HG02588 (cell line): Measurements from ENCODE around the gene CLEC16A.

Source experiments
- ATAC-seq: cut with Tn5 transposase; IDR thresholded peaks from one replicate; pipeline ENCODE4 v1.9.1; 2021; ENCODE audit warnings: mild to moderate bottlenecking, moderate library complexity; ENCODE audit not compliant: unreplicated experiment

Gene CLEC16A

GRCh38 chr16:11011326-11011725 lies 67.0 kb downstream of the CLEC16A start:
- ATAC-seq, result no peak

- ATAC-seq, result no peak
Measured at GRCh38 chr16:11012841-11013240, 68.5 kb downstream of the CLEC16A start.

GRCh38 chr16:11014136-11014535 lies 69.8 kb downstream of the CLEC16A start:
- no peak for ATAC-seq

GRCh38 chr16:11015076-11015475 lies 70.7 kb downstream of the CLEC16A start:
- no peak for ATAC-seq

GRCh38 chr16:11015607-11016006 lies 71.2 kb downstream of the CLEC16A start:
- ATAC-seq, result no peak

- no peak for ATAC-seq
Measured at GRCh38 chr16:11016524-11016988, 72.2 kb downstream of the CLEC16A start.

GRCh38 chr16:11016993-11017392 lies 72.6 kb downstream of the CLEC16A start:
- no peak for ATAC-seq

- ATAC-seq, result no peak
Measured at GRCh38 chr16:11017499-11017898, 73.1 kb downstream of the CLEC16A start.

- no peak for ATAC-seq
Measured at GRCh38 chr16:11020388-11020787, 76.0 kb downstream of the CLEC16A start.

- ATAC-seq, result no peak
Measured at GRCh38 chr16:11020792-11021551, 76.6 kb downstream of the CLEC16A start.

GRCh38 chr16:11022002-11022401 lies 77.6 kb downstream of the CLEC16A start:
- no peak for ATAC-seq

GRCh38 chr16:11023262-11024039 lies 79.1 kb downstream of the CLEC16A start:
- no peak for ATAC-seq

- ATAC-seq, result peak; percentile 11
Measured at GRCh38 chr16:11024333-11025053, 80.1 kb downstream of the CLEC16A start.

- ATAC-seq, result peak; percentile 69
Measured at GRCh38 chr16:11025120-11025531, 80.8 kb downstream of the CLEC16A start.

GRCh38 chr16:11029948-11030347 lies 85.6 kb downstream of the CLEC16A start:
- no peak for ATAC-seq

GRCh38 chr16:11030990-11031510 lies 86.7 kb downstream of the CLEC16A start:
- no peak for ATAC-seq

- no peak for ATAC-seq
Measured at GRCh38 chr16:11032000-11032921, 87.9 kb downstream of the CLEC16A start.

- ATAC-seq, result no peak
Measured at GRCh38 chr16:11032922-11033291, 88.5 kb downstream of the CLEC16A start.

- no peak for ATAC-seq
Measured at GRCh38 chr16:11033629-11034420, 89.5 kb downstream of the CLEC16A start.
